Liver (tissue), 3 donors: ENCODE measurements around the gene BCL2L11.

ENCODE experiments used
- EGR1 ChIP-seq, 2 donors: IDR thresholded peaks; 2 replicates each; pipeline ENCODE4 v1.6.1; 2016 to 2018; ENCODE audit warnings: antibody characterized with exemption in 2 of 2, low read depth in 2 of 2
- GABPA ChIP-seq, 2 donors: IDR thresholded peaks in 1 of 2; conservative IDR thresholded peaks in 1 of 2; 2 replicates each; pipeline ENCODE4 v1.6.1; 2016; ENCODE audit warnings: antibody characterized with exemption in 2 of 2, mild to moderate bottlenecking in 1 of 2, moderate library complexity in 1 of 2
- JUND ChIP-seq, 2 donors: IDR thresholded peaks; 2 replicates each; pipeline ENCODE4 v1.6.1; 2016; ENCODE audit warnings: antibody characterized with exemption in 2 of 2
- MAX ChIP-seq: IDR thresholded peaks from 2 replicates; pipeline ENCODE4 v1.6.1; 2016; ENCODE audit warnings: antibody characterized with exemption
- RAD21 ChIP-seq, 2 donors: IDR thresholded peaks; 2 replicates each; pipeline ENCODE4 v1.6.1; 2016; ENCODE audit warnings: antibody characterized with exemption in 2 of 2, mild to moderate bottlenecking in 2 of 2
- REST ChIP-seq: IDR thresholded peaks from 2 replicates; pipeline ENCODE4 v1.6.1; 2016; ENCODE audit warnings: antibody characterized with exemption, mild to moderate bottlenecking
- RXRA ChIP-seq, 2 donors: IDR thresholded peaks; 2 replicates each; pipeline ENCODE4 v1.6.1; 2017 to 2018; ENCODE audit warnings: antibody characterized with exemption in 2 of 2, mild to moderate bottlenecking in 1 of 2
- SP1 ChIP-seq: IDR thresholded peaks from 2 replicates; pipeline ENCODE4 v1.6.1; 2018; ENCODE audit warnings: antibody characterized with exemption, mild to moderate bottlenecking
- TAF1 ChIP-seq: conservative IDR thresholded peaks from 2 replicates; pipeline ENCODE4 v1.6.1; 2016; ENCODE audit warnings: antibody characterized with exemption, mild to moderate bottlenecking
- YY1 ChIP-seq: IDR thresholded peaks from 2 replicates; pipeline ENCODE4 v1.6.1; 2016; ENCODE audit warnings: antibody characterized with exemption, mild to moderate bottlenecking
- TF ChIP-seq, protein P1 (sequence below): fragments of 150-350 bp; IDR thresholded peaks from 2 replicates; pipeline ENCODE4 v1.5.1; 2017; ENCODE audit warnings: improper control_type of control experiment, low read depth, low read length; ENCODE audit not compliant: missing input control
- TF ChIP-seq, protein P2 (sequence below): IDR thresholded peaks from 2 replicates; pipeline ENCODE4 v1.6.1; 2016; ENCODE audit warnings: antibody characterized with exemption
- TF ChIP-seq, protein P3 (sequence below): IDR thresholded peaks from 2 replicates; pipeline ENCODE4 v1.6.1; 2016; ENCODE audit warnings: antibody characterized with exemption
- donor health status: healthy.
- donor health status: healthy.

- TF ChIP-seq, protein P1, sequence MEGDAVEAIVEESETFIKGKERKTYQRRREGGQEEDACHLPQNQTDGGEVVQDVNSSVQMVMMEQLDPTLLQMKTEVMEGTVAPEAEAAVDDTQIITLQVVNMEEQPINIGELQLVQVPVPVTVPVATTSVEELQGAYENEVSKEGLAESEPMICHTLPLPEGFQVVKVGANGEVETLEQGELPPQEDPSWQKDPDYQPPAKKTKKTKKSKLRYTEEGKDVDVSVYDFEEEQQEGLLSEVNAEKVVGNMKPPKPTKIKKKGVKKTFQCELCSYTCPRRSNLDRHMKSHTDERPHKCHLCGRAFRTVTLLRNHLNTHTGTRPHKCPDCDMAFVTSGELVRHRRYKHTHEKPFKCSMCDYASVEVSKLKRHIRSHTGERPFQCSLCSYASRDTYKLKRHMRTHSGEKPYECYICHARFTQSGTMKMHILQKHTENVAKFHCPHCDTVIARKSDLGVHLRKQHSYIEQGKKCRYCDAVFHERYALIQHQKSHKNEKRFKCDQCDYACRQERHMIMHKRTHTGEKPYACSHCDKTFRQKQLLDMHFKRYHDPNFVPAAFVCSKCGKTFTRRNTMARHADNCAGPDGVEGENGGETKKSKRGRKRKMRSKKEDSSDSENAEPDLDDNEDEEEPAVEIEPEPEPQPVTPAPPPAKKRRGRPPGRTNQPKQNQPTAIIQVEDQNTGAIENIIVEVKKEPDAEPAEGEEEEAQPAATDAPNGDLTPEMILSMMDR: no peak
- TF ChIP-seq, protein P2, sequence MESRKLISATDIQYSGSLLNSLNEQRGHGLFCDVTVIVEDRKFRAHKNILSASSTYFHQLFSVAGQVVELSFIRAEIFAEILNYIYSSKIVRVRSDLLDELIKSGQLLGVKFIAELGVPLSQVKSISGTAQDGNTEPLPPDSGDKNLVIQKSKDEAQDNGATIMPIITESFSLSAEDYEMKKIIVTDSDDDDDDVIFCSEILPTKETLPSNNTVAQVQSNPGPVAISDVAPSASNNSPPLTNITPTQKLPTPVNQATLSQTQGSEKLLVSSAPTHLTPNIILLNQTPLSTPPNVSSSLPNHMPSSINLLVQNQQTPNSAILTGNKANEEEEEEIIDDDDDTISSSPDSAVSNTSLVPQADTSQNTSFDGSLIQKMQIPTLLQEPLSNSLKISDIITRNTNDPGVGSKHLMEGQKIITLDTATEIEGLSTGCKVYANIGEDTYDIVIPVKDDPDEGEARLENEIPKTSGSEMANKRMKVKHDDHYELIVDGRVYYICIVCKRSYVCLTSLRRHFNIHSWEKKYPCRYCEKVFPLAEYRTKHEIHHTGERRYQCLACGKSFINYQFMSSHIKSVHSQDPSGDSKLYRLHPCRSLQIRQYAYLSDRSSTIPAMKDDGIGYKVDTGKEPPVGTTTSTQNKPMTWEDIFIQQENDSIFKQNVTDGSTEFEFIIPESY: no peak
- TF ChIP-seq RXRA (IDR thresholded peaks at IDR 0.05): peak; percentile 36 to 51
- no peak for TF ChIP-seq EGR1 (IDR thresholded peaks at IDR 0.05; ENCODE audit: low read depth in 2 of 2)
- TF ChIP-seq REST: no peak
- peak; percentile 20 for TF ChIP-seq SP1
- TF ChIP-seq TAF1: no peak
- TF ChIP-seq MAX: no peak
- no peak for TF ChIP-seq YY1
- no peak for TF ChIP-seq GABPA (IDR thresholded peaks at IDR 0.05 in 1 of 2, conservative IDR thresholded peaks at IDR 0.05 in 1 of 2)
- no peak for TF ChIP-seq RAD21 (IDR thresholded peaks at IDR 0.05)
- TF ChIP-seq, protein P3, sequence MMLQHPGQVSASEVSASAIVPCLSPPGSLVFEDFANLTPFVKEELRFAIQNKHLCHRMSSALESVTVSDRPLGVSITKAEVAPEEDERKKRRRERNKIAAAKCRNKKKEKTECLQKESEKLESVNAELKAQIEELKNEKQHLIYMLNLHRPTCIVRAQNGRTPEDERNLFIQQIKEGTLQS: no peak
- TF ChIP-seq JUND (IDR thresholded peaks at IDR 0.05): no peak
Observed at GRCh38 chr2:111139637-111140317, 19.1 kb downstream of the BCL2L11 start.
